HPDE6-E6E7 (cell line): ENCODE results near the gene KLHL26.
"Not testable (repeated sequence)": the region's sequence is repeated elsewhere in the genome, so short reads cannot be mapped to it uniquely, and the experiment has no call there.

Experiments used
- DNase-seq: peaks from one replicate; pipeline ENCODE4 v3.0.0; 2011; ENCODE audit warnings: missing footprints; ENCODE audit errors: extremely low spot score

The KLHL26 gene

GRCh38 chr19:18600692-18601397 lies 36.0 kb upstream of the KLHL26 start:
- DNase-seq = not testable (repeated sequence)

DNA sequence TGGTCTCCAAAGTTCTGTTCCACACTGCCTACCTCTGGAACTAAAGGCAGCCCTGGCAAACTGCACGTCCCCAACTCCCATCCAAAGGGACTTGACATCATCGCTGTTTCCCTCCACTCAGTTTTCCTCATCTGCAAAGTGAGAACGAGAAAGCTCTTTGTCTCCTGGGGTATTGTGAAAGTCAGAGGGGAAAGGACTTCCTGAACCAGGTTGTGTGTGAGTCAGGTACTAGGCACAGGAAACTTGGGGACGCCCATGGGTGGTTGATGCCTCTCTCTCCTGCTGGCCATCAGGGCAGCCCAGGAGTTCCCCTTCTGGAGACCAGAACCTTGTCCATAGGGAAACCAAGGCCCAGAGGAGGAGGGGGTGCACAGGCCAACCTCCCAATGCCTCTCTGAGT lies 35.0 kb upstream of the KLHL26 start:
- no peak for DNase-seq

DNA sequence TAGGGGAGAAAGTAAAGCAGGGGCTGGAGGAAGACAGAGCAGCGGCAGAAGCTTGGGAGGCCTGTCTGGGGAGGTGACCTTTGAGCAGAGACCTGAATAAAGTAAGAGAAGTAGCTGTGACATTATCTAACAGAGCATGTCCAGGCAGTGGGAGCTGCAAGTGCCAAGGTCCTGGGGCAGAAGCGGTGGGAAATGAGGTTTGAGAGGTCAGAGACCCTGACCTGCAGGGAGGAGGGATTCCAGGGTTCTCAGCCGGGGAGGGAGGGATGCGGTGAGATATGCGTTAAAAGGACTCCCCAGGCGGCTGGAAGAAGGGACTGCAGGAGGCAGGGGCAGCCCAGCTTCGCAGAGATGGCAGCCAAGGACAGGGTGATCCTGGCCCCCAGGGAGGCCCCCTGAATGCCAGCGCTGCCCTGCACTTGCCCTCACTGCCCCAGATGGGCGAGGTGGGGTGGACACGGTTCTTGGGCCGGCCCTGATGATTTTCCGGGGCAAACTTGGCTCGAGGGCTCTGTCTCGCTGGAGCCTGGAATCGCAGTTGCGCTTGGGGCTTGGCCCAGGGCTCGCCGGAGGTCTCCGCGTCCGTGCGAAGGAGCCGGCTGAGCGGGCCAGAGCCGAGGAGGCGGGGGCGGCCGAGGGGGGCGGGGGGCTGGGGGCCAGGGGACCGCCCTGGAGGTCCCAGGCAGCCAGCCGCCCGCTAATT lies 33.4 kb upstream of the KLHL26 start:
- DNase-seq = no peak

DNA sequence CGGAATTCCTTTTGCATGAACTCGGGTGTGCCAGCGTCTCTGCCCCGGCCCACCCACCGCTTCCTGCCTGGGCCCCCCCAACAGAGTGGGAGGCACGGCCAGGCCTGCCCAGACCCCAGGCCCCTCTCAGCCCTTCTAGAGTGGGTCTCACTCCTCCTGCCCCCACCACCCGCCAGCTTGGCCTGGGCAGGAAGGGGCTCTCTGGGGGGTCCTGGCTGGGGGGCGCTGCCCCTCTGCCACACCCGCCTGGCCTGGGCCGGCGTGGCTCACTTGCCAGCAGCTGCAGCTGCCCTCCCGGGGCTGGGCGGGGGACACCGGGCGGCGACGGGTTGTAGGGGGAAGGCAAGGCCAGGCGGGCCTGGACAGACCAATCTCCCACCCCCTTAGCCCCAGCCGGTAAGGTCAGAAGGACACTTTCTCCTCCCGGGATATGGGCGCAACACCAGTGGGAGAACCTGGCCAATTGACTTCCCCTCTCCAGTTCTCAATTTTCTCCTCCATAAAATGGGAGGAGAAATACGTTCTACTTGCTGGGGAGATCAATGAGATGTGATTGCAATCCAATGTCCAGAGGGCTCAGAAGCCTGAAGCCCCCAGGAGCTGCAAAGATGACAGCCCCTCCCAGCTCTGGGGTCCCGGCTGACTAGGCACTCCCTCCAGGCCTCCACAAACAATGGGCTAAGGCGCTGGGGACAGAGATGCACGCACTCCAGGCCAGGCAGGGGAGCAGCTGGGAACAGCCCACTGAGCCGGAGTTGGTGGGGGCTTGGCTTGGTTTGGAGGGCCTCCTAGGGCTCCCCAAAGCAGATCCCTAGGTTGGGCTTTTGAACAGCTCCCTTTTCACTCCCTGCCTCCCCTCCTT lies 32.6 kb upstream of the KLHL26 start:
- DNase-seq = no peak

GRCh38 chr19:18604820-18605159 lies 32.0 kb upstream of the KLHL26 start:
- no peak for DNase-seq

- DNase-seq = no peak
Observed at GRCh38 chr19:18605196-18605545, 31.7 kb upstream of the KLHL26 start.

- no peak for DNase-seq
Observed at GRCh38 chr19:18605546-18606280, 31.1 kb upstream of the KLHL26 start.

- no peak for DNase-seq
Observed at GRCh38 chr19:18606281-18607225, 30.3 kb upstream of the KLHL26 start, which contains the start of gene CRLF1. Gene CRLF1, minus strand, starts transcription at chr19:18606799. Its CDS starts 143 bp downstream, at chr19:18606656.

DNA sequence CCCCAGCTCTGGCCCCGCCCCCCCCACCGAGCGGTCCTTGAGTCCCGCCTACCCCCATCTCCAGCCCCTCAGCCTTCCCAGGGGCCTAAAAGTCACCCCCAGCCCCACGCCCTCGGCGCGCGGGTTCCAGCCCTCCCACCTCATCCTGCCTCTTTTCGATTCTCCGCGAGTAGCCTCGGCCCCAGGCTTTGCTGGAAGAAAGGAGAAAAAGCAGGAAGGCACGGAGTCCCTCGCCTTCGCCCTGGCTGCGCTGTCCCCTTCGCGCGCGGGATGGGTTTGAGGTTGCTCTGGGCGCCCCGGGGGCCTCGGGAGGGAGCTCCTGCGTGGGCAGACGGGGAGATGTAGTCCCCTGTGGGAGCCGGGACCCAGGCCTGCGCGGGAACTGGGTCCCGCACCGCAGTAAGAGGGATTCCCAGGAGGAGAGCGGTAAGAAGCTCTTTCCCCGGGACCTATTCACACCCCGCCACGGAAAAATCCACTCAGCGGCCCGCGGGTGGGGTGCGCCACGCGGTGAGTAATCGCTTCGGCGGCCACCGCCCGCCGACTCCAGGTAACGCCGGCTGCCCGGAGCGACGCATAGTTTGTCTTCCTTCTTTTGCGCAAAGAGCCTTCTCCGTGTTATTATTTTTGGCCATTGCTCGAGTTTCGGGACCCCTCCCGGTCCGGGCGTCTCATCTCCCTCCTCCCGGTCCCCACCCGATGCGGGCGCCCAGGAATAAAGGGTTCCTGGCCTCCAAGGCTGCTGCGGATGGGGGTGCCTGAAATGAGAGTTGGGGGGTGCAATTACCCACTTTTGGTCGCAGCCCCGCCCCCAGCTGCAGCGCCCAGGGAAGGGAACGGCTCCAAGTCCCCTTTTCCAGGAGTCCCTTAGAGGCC lies 29.4 kb upstream of the KLHL26 start:
- DNase-seq = no peak

GRCh38 chr19:18608102-18608804 lies 28.6 kb upstream of the KLHL26 start:
- DNase-seq = no peak

GRCh38 chr19:18608805-18609716 lies 27.8 kb upstream of the KLHL26 start:
- DNase-seq = no peak

DNA sequence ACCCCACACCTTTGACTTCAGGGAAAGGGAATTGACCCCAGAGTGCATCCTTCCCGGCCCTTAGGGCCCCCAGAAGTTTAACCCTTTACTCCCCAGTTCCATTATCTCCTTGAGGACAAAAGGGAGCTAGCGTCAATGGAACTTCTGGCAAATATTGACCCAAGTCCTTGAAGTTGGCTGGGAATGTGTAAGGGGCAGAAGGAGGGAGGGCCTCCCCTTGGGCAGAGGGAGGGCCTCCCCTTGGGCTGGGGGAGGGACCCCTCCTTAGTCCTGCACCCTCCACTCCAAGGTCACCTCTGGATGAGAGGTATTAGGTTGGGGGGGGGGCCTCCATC lies 27.1 kb upstream of the KLHL26 start:
- DNase-seq = no peak

- DNase-seq = no peak
Observed at GRCh38 chr19:18610245-18610555, 26.6 kb upstream of the KLHL26 start.

GRCh38 chr19:18610556-18611326 lies 26.1 kb upstream of the KLHL26 start:
- DNase-seq = no peak

DNA sequence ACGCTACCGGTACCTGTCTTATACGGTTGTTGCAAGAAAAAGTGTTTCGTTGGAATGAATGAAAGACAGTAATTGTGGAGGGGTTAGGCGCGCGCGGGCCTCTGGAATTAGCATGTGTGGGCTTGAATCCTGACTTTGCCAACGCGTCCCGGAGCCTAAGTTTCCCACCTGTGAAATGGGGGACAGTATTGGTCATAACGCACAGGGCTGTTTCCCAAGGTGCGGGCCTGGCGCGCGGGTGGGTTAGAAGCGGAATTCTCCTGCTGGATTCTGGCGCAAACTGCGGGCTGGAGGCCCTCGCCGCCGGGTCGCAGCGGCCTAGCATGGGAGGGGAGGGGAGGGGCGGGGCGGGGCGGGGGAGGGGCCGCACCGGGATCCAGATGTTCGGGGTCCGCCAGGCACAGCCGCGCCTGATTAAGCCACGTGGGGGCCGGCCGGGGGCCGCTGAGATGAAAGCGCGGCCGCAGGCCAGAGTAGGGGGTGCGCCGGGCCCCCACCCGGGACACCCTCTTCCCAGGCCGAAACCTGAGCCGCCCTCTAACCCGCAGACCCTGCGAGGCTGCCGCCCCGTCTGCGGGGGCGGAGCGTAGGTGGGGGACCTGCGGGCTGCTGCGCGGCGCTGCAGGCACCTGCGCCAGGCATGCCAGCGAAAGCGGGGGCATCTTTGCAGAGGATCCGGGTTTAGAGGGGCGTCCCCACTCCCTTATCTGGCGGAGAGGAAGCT lies 25.3 kb upstream of the KLHL26 start:
- no peak for DNase-seq

- DNase-seq = no peak
Observed at GRCh38 chr19:18612051-18612771, 24.6 kb upstream of the KLHL26 start.
